ENCODE data around the gene HSFX3. TPM values are rescaled to one million over a fixed set of nuclear protein-coding genes. Genes with fewer than 3 reads are reported as not detected.

The HSFX3 gene
- total RNA-seq, 2 donors from 2014 or later, result not detected

DNA sequence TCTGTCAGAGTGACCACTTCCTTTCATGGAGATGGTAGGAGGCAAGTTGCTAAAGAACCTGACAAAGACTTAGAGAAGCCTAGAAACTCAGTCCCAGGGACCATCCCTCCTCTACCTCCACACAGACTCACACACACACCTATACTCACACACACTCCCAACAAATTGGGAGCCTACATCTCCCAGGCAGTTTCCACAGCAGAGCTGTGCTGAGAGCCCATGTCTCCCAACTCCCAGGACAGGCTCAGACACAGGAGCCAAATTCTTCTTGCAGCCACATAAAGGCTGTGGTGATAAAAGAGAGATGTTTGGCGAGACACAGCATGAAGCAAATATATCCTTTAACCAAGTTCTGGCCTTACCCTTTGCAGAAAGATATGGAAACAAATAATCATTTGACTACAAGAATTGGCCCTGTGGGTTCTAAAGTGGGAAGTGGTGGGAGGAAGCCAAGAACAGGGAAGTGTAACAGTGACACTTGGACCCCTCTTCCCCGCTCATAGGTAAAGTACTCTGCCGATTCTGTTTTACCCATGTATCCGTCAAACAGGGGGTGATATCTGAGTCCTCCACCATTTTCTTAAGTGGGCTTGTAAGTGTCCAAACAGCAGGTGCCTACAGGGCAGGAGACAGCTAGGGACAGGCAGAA is 33.6 kb downstream of the HSFX3 start:
- H3K27ac ChIP-seq, result no peak overlapping the region
- TF ChIP-seq, protein P1, sequence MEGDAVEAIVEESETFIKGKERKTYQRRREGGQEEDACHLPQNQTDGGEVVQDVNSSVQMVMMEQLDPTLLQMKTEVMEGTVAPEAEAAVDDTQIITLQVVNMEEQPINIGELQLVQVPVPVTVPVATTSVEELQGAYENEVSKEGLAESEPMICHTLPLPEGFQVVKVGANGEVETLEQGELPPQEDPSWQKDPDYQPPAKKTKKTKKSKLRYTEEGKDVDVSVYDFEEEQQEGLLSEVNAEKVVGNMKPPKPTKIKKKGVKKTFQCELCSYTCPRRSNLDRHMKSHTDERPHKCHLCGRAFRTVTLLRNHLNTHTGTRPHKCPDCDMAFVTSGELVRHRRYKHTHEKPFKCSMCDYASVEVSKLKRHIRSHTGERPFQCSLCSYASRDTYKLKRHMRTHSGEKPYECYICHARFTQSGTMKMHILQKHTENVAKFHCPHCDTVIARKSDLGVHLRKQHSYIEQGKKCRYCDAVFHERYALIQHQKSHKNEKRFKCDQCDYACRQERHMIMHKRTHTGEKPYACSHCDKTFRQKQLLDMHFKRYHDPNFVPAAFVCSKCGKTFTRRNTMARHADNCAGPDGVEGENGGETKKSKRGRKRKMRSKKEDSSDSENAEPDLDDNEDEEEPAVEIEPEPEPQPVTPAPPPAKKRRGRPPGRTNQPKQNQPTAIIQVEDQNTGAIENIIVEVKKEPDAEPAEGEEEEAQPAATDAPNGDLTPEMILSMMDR (IDR thresholded peaks at IDR 0.05), result no peak
- H3K4me1 ChIP-seq (ENCODE audit: control insufficient read depth in 1 of 2, low read depth in 2 of 2), result no peaks in the 10 kb centered on the region
- DNase-seq (ENCODE audit: low spot score) (no peak), ATAC-seq (ENCODE audit: insufficient number of reproducible peaks, low FRiP score, low read depth) (no peak)
- H3K9me3 ChIP-seq, result no peaks in the 10 kb centered on the region
- no peaks in the 10 kb centered on the region for H3K36me3 ChIP-seq
- no peaks in the 10 kb centered on the region for H3K27me3 ChIP-seq (replicated peaks; ENCODE audit: insufficient read depth)
- no peak overlapping the region for H3K4me3 ChIP-seq

DNA sequence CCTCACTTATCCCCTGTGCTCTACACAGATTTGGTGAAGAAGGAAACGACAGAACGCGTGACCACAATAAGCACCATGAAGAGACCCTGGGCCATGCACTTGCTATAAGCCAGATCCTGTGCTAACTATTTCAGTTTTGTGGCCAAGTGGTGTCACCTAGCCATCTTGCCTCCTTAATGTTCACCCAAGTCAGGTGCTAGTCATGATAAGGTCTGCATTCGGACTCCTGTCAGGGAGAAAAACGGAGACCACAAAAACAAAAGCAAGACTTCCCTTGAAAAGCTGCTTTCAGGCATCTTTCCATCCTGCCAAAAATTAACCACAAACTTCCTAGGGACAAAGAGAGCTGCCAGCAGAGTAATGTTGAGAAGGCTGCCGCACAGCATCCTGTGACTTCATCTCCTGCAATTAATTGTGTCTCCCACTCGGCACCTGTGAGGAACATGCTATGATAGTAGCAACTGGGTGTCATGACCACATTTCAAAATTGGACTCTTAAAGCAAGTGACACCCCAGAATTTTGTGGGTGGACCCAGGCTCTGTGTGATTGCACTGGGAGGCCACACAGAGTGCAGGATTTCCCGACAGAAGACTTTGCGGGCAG is 35.8 kb downstream of the HSFX3 start:
- H3K36me3 ChIP-seq, result no peaks in the 10 kb centered on the region
- no peaks in the 10 kb centered on the region for H3K27me3 ChIP-seq (replicated peaks; ENCODE audit: insufficient read depth)
- ATAC-seq (ENCODE audit: insufficient number of reproducible peaks, low FRiP score, low read depth) (no peak), DNase-seq (ENCODE audit: low spot score) (no peak)
- no peak overlapping the region for H3K27ac ChIP-seq
- H3K4me1 ChIP-seq (ENCODE audit: control insufficient read depth in 1 of 2, low read depth in 2 of 2), result no peaks in the 10 kb centered on the region
- no peak overlapping the region for H3K4me3 ChIP-seq
- H3K9me3 ChIP-seq, result no peaks in the 10 kb centered on the region
- TF ChIP-seq, protein P1 (IDR thresholded peaks at IDR 0.05), result no peak

DNA sequence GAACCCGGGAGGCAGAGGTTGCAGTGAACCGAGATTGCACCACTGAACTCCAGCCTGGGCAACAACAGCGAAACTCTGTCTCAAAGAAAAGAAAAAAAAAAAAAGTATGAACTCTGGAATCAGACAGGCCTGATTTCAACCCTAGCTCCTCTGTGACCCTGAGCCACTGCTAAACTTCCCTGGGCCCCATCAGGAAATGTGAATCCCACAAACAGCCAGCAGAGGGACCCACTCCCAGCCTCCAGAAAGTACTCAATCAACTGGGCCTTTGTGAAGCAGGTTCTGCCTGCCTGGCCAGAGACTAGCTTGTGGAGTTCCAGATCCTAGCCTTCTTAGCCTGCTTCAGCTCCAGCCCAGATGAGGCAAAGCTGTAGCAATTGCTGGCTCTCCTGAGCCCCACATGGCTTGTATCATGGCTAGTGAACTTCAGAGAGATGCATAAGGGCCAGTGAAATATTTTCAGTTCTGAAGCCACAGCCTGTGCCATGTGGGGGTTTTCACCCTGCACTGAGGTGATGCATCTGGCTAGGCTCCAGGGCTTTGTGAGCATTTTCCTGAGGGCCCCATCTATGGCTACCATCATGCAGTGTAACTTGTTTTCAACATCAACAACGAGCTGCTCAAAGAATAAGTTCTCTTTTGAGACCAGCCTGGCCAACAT is 37.4 kb downstream of the HSFX3 start:
- Histone ChIP-seq H3K4me3 (no peak overlapping the region), H3K27ac (no peak overlapping the region), H3K9me3 (no peaks in the 10 kb centered on the region), H3K36me3 (no peaks in the 10 kb centered on the region), H3K27me3 (replicated peaks; ENCODE audit: insufficient read depth) (no peaks in the 10 kb centered on the region), H3K4me1 (ENCODE audit: control insufficient read depth in 1 of 2, low read depth in 2 of 2) (no peaks in the 10 kb centered on the region)
- DNase-seq (ENCODE audit: low spot score) (no peak), ATAC-seq (ENCODE audit: insufficient number of reproducible peaks, low FRiP score, low read depth) (no peak)
- TF ChIP-seq, protein P1 (IDR thresholded peaks at IDR 0.05), result peak; percentile 40

DNA sequence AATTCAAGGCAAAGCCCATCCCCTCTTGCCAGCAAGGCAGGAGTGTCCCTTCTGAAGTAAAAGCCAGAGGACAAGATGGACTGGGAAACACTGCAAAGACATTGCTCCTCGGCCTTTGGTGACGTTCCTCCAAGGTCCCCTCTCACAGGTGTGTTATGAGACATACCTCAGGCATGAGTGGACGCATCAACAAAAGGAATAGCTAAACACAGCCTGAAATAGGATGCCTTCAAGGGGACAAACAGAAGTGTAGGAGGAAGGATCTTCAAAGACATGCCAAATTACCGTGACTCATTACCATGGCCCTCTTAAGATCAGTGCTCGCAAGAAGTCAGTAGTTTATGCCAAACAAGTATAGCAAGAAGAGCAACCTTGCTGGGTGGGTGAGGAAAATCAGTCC is 38.6 kb downstream of the HSFX3 start:
- H3K27me3 ChIP-seq (replicated peaks; ENCODE audit: insufficient read depth), result no peaks in the 10 kb centered on the region
- no peak overlapping the region for H3K4me3 ChIP-seq
- H3K9me3 ChIP-seq, result no peaks in the 10 kb centered on the region
- DNase-seq (ENCODE audit: low spot score) (no peak), ATAC-seq (ENCODE audit: insufficient number of reproducible peaks, low FRiP score, low read depth) (no peak)
- H3K36me3 ChIP-seq, result no peaks in the 10 kb centered on the region
- no peak overlapping the region for H3K27ac ChIP-seq
- TF ChIP-seq, protein P1 (IDR thresholded peaks at IDR 0.05), result no peak
- H3K4me1 ChIP-seq (ENCODE audit: control insufficient read depth in 1 of 2, low read depth in 2 of 2), result no peaks in the 10 kb centered on the region

DNA sequence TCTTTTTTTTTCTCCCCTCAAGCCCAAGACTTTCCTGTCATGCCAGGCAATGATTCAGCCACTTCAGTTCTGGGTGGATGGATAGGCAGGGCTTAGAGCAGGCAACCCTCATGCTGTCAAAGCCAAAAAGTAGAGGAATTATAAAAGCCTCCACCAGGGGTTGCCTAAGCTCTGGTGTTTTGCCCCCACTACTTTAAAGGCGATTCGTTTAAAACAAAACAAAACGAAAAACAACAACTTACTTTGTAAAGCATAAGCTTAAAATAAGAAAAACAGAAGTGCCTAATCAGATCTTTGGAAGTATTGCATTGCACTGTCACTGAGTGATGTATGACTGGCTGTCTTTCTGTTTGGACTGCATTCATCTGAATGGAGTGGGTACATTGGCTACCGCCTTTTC is 39.3 kb downstream of the HSFX3 start:
- Histone ChIP-seq H3K27ac (no peak overlapping the region), H3K36me3 (no peaks in the 10 kb centered on the region), H3K9me3 (no peaks in the 10 kb centered on the region), H3K4me1 (ENCODE audit: control insufficient read depth in 1 of 2, low read depth in 2 of 2) (peaks cover 2 to 4% of the 10 kb centered on the region in 2 donors), H3K27me3 (replicated peaks; ENCODE audit: insufficient read depth) (no peaks in the 10 kb centered on the region), H3K4me3 (no peak overlapping the region)
- TF ChIP-seq, protein P1 (IDR thresholded peaks at IDR 0.05), result peak; percentile 30
- no peak for ATAC-seq (ENCODE audit: insufficient number of reproducible peaks, low FRiP score, low read depth)
- DNase-seq (ENCODE audit: low spot score), result no peak

All from thoracic aorta (tissue), 2 donors.